ENCODE results near the gene TIAL1.
"Not testable (repeated sequence)": the region's sequence is repeated elsewhere in the genome, so short reads cannot be mapped to it uniquely, and the experiment has no call there.

TIAL1 gene, protein sequence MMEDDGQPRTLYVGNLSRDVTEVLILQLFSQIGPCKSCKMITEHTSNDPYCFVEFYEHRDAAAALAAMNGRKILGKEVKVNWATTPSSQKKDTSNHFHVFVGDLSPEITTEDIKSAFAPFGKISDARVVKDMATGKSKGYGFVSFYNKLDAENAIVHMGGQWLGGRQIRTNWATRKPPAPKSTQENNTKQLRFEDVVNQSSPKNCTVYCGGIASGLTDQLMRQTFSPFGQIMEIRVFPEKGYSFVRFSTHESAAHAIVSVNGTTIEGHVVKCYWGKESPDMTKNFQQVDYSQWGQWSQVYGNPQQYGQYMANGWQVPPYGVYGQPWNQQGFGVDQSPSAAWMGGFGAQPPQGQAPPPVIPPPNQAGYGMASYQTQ

DNA sequence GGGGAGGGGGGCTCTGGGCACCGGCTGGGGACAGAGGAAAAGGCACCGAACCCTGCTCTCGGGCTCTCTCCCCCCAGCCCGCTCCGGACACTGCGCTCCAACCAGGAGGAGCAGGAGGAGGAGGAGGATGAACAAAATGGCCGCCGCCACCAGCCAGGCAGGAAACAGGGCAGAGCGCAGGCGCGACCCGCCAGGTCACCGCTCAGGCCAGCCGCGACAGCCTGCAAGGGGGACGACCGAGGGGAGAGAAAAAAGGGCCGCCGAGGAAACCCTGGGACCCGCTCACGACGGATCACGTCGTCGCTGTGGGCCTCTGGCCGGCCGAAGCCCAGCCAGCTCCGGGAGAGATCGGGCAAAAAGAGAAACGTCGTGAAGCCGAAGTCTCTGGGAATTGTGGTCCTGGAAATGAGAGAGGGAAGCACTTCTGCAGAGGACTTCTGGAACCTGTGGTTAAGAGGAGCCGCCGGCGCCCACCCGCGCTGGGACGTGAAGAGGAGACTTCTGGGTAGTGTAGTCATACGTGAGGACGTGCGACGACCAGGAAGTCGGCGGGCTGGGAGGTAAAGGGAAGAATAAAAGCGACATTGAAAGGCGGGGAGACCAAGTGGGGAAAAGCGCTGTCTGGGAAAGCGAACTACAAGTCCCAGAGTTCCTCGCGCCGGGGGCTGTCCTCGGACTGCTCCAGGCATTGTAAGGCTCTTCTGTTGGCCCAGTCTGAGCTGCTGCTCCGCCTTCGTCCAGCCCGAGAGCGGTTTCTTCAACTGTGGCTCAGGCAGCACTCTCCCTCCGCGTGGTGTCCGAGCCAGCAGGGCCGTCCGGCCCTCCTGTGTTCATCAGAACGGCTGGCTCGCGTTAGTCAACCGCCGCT, at the start of gene TIAL1:
Gene TIAL1 (minus strand): TSS at position 428 of the 868 bp plus-strand sequence. CDS start 499 bp downstream, outside the sequence.
- DNase-seq = peak; percentile 95 to 96

DNA sequence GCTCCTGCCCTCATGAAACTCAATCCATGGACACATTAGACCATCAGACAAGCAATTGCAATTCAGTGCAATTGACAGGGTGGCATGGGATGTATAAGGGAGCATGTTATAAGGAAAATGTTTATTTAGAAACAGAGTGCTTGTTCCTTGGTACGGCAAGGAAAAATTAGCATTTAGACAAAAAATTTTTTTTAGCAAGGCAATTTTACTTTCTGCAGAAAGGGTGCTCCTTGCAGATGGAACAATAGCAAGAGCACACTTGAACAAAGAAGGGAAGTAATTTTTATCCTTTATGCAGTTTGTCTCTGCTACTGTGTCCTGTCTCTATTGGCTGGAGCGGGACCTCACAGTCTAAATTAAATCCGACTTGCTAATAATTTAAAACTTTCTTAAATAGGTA, 48.2 kb upstream of the TIAL1 start:
- no peak for DNase-seq

DNA sequence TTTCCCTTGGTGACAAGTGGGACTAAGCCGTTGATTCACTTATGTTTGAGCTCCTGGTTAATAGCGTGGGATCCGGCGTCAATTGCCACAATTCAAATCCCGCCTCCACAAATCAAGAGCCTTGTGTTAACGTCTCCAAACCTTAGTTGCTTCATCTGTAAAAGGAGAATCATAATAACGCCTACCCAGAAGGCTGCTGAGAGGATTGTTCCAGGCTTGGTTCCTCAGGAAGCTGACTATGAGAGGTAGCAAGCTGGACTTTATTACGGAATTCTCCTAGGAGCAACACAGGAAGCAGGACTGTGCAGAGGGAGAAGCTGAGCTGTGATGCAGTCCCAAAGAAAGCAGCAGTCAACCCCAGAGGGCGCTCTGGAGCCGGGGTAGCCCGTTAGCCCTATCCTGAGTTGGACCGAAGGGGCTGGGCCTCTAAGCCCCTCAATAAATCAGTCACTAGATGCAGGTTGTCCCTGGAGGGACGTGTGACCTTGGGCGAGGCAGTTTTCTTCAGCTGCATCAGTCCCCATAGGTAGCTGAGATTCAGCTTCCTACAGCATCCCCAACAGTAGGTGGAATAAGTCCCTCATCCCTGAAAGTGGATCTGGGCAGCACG, 47.5 kb upstream of the TIAL1 start:
- DNase-seq = no peak

DNA sequence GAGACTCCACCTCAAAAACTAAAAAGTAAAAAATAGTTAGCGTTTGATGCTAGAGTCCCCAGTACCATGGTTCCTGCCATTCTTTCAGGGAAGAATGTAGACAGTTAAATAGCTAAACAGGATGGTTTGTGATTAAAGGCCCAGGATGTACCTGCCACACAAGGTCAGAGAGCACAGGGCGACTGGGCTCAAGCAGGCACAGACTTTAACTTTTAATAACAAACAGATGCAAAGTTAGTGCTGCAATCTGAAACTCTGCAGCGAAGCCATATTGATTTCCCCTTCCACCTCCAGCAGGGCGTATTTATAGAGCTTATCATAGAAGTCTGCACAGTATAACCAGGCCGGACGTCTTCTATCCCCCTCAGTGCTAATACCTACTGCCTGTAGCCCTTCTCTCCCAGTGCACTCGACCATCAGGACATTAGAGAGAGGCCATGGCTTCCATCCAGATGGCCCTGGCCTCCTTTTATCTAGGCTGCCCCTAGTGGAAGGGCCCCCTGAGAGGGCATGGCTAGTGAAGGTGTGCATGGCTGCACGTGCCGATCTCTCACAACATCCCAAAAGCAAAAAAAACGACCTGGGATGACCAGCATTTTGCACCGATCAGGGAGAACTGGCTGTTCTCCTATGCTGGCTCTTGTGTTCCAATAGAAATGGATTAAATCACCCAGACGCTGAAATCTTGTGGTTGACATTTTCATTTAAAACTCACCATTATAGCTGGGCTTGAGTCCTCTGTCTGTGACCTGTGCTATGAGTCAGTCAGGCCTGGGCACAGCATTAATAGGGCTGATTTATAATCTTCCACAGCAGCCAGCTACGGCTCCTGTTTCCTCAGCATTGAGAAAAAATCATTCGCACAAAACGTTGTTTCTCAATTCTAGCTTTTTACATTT, 46.8 kb upstream of the TIAL1 start:
- no peak for DNase-seq

DNA sequence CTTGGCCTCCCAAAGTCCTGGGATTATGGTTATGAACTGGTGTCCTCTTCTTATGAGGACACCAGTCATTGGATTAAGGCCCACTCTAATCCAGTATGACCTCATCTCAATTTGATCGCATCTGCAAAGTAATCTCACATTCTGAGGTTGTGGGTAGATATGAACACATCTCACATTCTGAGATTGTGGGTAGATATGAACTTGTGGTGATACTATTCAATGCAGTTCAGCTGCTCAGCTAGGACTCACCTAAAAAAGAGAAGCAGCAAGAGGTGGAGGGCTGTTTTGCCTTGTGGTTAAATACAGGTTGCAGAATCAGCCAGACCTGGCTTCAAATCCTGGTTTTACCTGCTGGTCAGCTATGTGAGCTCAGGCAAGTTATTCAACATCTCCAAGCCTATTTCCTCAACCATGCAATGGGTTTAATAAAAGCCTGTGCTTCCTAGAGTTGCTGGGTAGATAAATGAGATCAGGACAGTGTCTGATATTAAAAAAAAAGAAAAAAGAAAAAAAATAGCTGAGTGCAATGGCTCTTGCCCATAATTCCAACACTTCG, 45.9 kb upstream of the TIAL1 start:
- DNase-seq = peak in 1 of 2 donors; percentile 54

DNA sequence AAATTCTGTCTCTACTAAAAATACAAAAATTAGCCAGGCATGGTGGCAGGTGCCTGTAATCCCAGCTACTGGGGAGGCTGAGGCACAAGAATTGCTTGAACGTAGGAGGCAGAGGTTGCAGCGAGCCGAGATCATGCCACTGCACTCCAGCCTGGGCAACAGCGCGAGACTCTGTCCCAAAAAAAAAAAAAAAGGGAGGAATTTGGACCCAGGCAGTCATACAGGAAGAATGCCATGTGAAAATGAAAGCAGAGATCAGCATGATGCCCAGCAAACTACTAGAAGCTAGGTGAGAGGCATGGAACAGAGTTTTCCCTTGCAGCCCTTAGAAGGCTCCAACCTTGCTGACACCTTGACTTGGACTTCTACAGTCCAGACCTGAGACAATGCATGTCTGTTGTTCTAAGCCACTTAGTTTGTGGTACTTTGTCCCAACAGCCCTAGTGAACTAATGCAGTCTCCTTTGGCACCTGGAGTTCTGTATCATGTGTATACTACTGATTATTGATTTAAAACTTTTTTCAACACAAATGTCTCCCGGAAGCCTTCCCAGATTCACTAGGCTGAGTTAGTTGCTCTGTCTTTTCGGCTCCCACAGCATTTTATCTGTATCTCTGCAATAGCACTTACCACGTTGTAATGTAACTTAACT, 44.2 kb upstream of the TIAL1 start:
- DNase-seq = no peak

DNA sequence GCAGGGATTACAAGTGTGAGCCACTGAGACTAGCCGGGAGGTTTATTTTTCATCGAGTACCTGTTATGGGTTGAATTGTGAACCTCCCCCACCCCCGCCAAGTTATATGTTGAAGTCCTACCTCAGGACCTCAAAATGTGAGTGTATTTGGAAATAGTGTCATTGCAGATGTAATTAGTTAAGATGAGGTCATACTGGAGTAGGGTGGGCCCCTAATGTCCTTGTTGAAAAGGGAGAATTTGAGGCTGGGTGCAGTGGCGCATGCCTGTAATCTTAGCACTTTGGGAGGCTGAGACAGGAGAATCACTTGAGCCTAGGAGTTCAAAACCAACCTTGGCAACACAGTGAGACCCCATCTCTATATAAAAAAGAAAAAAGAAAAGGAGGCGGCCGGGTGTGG, 43.6 kb upstream of the TIAL1 start:
- DNase-seq = no peak

DNA sequence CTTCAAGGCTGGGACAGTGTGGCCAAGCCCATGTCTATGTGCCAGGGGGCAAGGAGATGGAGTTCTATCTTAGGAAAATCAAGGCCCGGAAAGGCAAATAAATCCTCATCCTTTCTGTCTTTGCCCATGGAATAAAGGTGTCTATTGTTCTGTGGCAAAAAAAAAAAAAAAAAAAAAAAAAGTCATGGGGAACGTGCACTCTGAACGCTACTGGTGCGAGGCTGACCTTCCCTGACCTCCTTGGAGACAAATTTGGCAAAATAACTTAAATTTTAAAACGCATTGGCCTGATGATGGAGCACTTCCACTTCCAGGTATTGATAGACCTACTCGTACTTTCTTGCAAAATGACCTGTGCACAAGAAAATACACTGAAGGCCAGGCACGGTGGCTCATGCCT, 42.2 kb upstream of the TIAL1 start:
- no peak for DNase-seq

DNA sequence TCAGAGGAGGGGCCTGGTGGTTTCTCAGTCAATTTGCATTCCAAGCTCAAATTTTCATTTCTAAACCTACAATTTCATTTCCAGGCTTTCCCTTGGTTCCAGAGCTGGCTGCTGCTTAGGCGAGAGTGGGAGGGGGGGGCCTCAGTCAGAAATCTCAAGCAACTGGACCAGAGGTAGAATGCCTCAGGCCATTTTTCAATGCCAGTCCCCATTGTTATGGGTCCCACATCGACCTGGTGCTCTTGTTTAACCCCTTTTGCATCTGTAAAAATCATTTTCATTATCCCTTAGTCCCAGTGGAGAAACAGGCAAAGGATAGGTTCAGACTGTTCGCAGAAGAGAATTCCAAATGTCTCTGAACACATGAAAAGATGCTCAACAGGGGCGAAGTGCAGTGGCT, 40.9 kb upstream of the TIAL1 start:
- DNase-seq = no peak

DNA sequence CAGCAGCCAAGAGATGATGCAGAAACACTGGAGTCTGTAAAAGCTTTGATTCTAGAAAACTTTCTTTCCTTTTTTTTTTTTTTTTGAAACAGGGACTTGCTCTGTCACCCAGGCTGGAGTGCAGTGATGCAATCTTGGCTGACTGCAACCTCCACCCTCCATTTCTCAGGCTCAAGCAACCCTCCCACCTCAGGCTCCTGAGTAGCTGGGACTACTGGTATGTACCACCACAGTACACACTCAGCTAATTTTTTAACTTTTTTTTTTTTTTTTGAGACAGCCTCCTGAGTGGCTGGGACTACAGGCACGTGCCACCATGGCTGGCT, 37.4 kb upstream of the TIAL1 start:
- no peak for DNase-seq

DNA sequence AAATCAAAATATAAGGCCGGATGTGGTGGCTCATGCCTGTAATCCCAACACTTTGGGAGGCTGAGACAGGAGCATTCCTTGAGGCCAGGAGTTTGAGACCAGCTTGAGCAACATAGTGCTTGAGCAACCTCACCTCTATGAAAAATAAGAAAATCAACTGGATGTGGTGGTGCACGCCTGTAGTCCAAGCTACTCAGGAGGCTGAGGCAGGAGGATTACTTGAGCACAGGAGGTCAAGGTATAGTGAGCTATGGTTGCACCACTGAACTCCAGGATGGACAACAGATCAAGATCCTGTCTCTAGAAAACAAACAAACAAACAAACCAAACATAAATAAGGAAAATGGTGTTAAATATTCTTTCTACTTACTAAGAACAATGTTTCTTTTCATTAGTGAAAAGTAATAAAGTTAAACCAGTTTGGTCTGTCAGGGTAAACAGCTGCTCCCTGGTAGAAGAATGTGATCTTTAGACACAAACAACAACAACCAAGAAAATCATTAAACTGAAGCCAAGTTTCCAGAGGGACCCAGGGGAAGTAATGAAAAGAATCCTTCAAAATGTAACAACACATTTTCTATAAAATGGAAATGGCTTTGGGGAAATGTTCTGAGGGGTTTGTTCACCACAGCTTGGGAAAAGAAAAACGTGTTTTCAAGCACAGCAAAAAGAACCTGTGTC, 36.9 kb upstream of the TIAL1 start:
- DNase-seq = no peak

DNA sequence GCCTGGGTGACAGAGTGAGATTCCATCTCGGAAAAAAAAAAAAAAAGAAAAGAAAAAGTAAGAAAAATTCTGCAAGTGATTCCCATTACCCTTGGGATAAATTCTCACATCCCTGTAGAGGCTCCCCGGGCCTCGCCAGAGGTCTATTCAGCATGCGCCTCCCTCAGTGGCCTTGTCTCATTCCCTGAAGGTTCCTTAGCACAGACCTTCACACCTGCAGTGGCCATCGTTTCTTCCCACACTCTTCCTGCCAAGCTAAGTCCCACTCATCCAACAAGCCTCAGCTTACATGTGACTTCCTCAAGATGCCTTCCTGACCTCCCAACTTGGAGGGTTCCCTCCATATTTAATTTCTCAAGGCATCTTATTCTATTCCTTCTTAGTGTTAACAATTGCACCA, 33.5 kb upstream of the TIAL1 start:
- no peak for DNase-seq

DNA sequence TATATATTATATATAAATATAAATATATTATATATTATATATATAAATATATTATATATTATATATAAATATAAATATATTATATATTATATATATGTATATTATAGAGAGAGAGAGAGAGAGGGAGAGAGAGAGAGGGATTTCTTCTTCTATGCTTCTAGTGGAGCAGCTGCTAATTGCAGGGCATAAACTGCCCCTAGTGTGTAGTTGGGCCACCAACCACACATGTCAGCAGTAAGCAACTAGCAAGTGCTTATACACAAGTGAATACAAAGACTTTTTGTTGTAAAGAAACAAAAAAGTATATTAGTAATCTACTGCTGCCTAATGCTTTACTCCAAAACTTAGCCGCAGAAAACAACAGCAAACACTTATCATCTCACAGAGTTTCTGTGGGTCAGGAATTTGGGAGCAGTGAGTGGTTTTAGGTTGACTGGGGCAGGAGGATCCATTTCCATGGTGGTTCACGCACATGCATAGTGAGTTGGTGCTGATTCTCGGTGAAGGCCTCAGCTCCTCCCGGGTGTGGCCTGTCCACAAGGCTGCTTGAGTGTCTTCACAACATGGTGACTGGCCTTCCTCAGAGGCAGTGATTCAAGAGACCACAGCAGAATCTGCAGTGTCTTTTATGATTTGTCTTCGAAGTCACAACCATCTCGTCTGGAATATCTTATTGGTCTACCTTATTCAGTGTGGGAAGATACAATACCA, 29.0 kb upstream of the TIAL1 start:
- DNase-seq = no peak

DNA sequence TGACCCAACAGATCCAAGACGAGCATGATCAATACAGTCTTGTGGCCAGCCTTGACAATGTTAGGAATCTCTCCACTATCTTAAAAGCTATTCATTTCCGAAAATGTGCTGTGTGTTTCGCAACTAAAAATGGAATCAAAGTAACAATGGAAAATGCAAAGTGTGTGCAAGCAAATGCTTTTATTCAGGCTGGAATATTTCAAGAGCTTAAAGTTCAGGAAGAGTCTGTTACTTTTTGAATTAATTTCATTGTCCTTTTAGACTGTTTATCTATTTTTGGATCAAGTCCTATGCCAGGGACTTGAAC, 24.3 kb upstream of the TIAL1 start:
- no peak for DNase-seq

DNA sequence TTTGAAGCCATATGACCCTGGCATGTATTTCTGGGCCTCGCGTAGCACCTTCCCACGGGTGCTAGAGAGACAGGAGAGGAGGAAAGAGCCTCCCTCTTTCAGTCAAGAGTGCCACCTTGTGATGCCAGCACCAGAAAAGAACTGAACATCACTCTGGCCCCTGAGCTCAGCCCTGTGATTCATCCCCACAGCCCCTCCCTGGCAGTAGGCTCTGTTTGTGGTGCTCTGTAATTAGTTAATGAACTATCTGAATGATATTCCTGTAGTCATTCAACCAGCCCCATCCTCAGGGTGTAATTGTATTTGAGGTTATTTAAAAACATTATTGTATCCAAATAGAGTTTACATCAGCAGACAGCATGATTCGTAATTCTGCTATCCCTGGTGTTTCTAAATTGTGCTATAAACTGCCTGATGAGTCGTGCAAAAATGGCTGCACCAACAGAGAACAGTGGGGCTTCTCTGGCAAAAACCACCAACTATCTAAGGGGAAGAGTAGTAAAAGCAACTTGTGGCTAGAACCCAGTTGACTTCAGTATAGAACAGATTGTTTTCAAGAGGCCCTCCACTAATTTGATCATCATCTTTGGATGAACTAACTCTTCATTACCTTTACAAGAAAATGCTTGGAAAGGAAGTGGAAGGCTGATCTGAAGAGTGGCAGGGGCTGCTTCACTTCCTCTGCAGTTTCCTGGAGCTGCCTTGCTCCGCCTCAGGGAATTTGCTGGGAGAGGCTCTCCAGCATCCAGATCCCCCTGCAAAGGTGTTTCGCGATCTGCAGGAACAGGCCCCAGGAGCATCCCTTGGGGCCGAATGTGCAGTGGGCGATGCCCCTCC, 23.7 kb upstream of the TIAL1 start:
- no peak for DNase-seq

DNA sequence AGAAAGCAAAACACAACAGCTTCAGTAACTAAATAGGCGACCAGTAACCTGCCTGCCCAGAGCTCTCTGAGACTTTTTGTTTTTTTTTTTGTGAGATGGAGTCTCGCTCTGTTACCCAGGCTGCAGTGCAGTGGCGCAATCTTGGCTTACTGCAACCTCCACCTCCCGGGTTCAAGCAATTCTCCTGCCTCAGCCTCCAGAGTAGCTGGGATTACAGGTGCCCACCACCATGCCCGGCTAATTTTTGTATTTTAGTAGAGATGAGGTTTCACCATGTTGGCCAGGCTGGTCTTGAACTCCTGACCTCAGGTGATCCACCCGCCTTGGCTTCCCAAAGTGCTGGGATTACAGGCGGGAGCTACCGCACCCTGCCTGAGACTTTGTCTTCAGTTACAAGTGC, 23.0 kb upstream of the TIAL1 start:
- not testable (repeated sequence) for DNase-seq

DNA sequence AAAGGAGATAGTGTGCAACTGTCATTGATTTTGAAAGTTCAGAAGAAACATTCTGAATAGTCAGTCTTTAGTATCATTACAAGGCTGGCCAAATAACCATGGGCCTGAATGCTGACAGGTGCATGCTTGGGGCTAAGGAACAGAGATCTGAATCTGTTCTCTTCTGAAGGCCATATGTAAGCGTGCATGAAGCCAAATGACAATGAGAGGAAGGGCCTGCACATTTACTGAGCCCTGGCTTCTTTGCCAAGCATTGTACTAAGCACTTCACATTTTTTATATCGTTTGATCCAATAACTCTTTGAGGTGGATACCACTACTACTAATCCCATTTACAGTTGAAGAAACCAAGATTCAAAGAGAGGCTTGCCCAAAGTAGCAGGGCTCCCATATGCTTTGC, 22.5 kb upstream of the TIAL1 start:
- DNase-seq = no peak

DNA sequence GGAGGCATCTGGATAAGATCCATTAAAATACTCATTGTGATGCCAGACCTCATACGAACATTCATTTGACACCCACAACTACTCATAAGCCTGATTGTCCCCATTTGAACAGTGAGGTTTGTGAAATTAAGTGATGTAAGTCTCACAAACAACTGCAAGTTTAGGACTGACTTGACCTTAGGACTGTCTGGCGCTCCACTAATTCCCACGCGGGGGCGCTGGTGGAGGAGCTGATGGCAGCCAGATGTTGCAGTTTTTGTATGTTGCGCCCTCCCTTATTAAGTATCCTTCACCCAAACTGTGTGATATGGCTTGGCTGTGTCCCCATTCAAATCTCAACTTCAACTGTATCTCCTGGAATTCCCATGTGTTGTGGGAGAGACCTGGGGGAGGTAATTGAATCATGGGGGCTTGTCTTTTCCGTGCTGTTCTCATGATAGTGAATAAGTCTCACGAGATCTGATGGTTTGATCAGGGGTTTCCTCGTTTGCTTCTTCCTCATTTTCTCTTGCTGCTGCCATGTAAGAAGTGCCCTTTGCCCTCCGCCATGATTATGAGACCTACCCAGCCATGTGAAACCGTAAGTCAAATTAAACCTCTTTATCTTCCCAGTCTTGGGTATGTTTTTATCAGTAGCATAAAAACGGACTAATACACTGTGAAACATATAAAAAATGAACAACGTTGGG, 20.3 kb upstream of the TIAL1 start:
- DNase-seq = no peak

DNA sequence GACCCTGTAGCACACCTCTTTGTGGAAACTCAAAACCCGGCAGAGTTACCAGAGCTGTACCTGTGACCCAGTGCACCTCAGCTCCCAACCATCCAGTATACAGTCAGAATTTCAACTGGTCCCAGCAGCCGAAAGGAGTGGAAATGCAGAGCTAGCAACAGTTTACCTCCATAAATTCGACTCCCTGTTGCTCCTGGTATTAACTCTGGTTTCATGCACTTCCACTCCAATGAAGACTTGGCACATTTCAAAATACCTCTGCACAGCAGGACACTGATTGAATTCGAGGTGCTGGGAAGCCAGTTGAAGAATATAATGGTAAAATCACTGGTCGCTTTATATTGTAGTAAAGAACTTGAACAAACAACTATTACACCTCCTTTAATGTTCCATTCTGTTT, 17.9 kb upstream of the TIAL1 start:
- no peak for DNase-seq
